H1 (cell line): ENCODE results near the gene OR2J2. TPM values are rescaled to one million over a fixed set of nuclear protein-coding genes. Genes with fewer than 3 reads are reported as not detected.

Source experiments
- CTCF ChIA-PET: fragments of 300-600 bp; sonication (Branson Sonifier 250); formaldehyde crosslinking; loops from one replicate; lab custom pipeline; 2021; ENCODE audit not compliant: partially characterized antibody; lab: Charles Lee
- POLR2A ChIA-PET: fragments of 300-600 bp; sonication (Branson Sonifier 250); formaldehyde crosslinking; loops from one replicate; lab custom pipeline; 2021; ENCODE audit warnings: inconsistent platforms; ENCODE audit not compliant: partially characterized antibody; lab: Charles Lee
- DNase-seq, 2 experiments: peaks; one replicate each; pipeline versions ENCODE4 v3.0.0 to v3.0.0-alpha.2; 2010 to 2022; ENCODE audit warnings: low spot score in 2 of 2, low read depth in 1 of 2, mixed read lengths in 1 of 2
- FAIRE-seq: peaks from 2 replicates; lab custom pipeline; 2011; peaks lifted over from hg19 to GRCh38; lab: Jason Lieb, UNC
- H2AFZ ChIP-seq: 2 replicates; pipeline ENCODE4 v1.8.1; 2012; ENCODE audit warnings: low read length, inconsistent platforms
- H2AK5ac ChIP-seq: 2 replicates; pipeline ENCODE4 v1.6.1; 2013; ENCODE audit warnings: low read depth, low read length
- H2BK120ac ChIP-seq: replicated peaks from 2 replicates; pipeline ENCODE3; 2013; ENCODE audit warnings: low read depth, low read length, inconsistent platforms
- H2BK12ac ChIP-seq: 2 replicates; pipeline ENCODE4 v1.6.1; 2013; ENCODE audit warnings: low read depth, low read length
- H2BK15ac ChIP-seq: 2 replicates; pipeline ENCODE4 v1.6.1; 2013; ENCODE audit warnings: low read length
- H2BK20ac ChIP-seq: 2 replicates; pipeline ENCODE4 v1.6.1; 2013; ENCODE audit warnings: low read length
- H2BK5ac ChIP-seq: 2 replicates; pipeline ENCODE4 v1.6.1; 2013; ENCODE audit warnings: low read depth, low read length
- H3K14ac ChIP-seq: 2 replicates; pipeline ENCODE4 v1.6.1; 2013; ENCODE audit warnings: inconsistent platforms; ENCODE audit not compliant: insufficient read length
- H3K18ac ChIP-seq: 2 replicates; pipeline ENCODE4 v1.6.1; 2013; ENCODE audit warnings: low read length; ENCODE audit errors: extremely low read depth
- H3K23ac ChIP-seq: 2 replicates; pipeline ENCODE4 v1.6.1; 2013; ENCODE audit warnings: inconsistent platforms; ENCODE audit not compliant: insufficient read length
- H3K23me2 ChIP-seq: 2 replicates; pipeline ENCODE4 v1.6.1; 2013; ENCODE audit warnings: low read depth, low read length
- H3K27ac ChIP-seq: 2 replicates; pipeline ENCODE4 v1.6.1; 2011; ENCODE audit warnings: low read depth, low read length, inconsistent platforms
- H3K27me3 ChIP-seq, 4 experiments: replicated peaks in 1 of 4; 1 replicate in 1 of 4; 2 replicates in 3 of 4; pipeline versions ENCODE4 v1.6.1 to v1.8.1; 2011 to 2013; ENCODE audit warnings: low read length in 3 of 4, mild to moderate bottlenecking in 3 of 4, inconsistent platforms in 2 of 4, mixed read lengths in 2 of 4, moderate library complexity in 1 of 4; ENCODE audit not compliant: control insufficient read depth in 3 of 4, insufficient read depth in 3 of 4; ENCODE audit errors: extremely low read depth in 1 of 4
- H3K36me3 ChIP-seq, 4 experiments: 2 replicates each; pipeline versions ENCODE4 v1.6.1 to v1.8.1; 2011 to 2013; ENCODE audit warnings: mild to moderate bottlenecking in 4 of 4, low read length in 3 of 4, moderate library complexity in 2 of 4, control low read depth in 1 of 4, inconsistent platforms in 1 of 4; ENCODE audit not compliant: insufficient read depth in 4 of 4, control insufficient read depth in 2 of 4
- H3K4ac ChIP-seq: replicated peaks from 2 replicates; pipeline ENCODE3; 2013; ENCODE audit warnings: low read length, low read depth, mixed read lengths, inconsistent platforms; ENCODE audit not compliant: insufficient read length
- H3K4me1 ChIP-seq, 4 experiments: replicated peaks in 1 of 4; 1 replicate in 1 of 4; 2 replicates in 3 of 4; pipeline versions ENCODE4 v1.6.1 to v1.8.1; 2011 to 2013; ENCODE audit warnings: low read length in 3 of 4, inconsistent platforms in 2 of 4, mixed read lengths in 1 of 4; ENCODE audit not compliant: insufficient read depth in 4 of 4, control insufficient read depth in 3 of 4
- H3K4me2 ChIP-seq, 2 experiments: 2 replicates each; pipeline versions ENCODE4 v1.6.1 to v1.8.1; 2011 to 2013; ENCODE audit warnings: low read depth in 2 of 2, low read length in 2 of 2, control low read depth in 1 of 2, inconsistent platforms in 1 of 2, mild to moderate bottlenecking in 1 of 2; ENCODE audit not compliant: insufficient read depth in 1 of 2
- H3K4me3 ChIP-seq, 4 experiments: fragments of 200-600, 300-600 bp in 1 of 4; sonication (generic), shearing (Covaris generic), sonication (Bioruptor Twin) in 1 of 4; 2 replicates each; pipeline versions ENCODE4 v1.5.1 to v1.8.1; 2011 to 2016; ENCODE audit warnings: low read length in 4 of 4, low read depth in 3 of 4, control low read depth in 2 of 4, inconsistent platforms in 2 of 4, mild to moderate bottlenecking in 2 of 4, mixed read lengths in 1 of 4, moderate library complexity in 1 of 4; ENCODE audit not compliant: insufficient read depth in 2 of 4; ENCODE audit errors: extremely low read depth in 1 of 4
- H3K56ac ChIP-seq: replicated peaks from 2 replicates; pipeline ENCODE3; 2013; ENCODE audit warnings: low read depth, mild to moderate bottlenecking, mixed read lengths, low read length, inconsistent platforms; ENCODE audit not compliant: insufficient read length
- H3K79me1 ChIP-seq: 2 replicates; pipeline ENCODE4 v1.6.1; 2013; ENCODE audit warnings: low read depth, low read length, control low read depth
- H3K79me2 ChIP-seq, 2 experiments: 2 replicates each; pipeline versions ENCODE4 v1.6.1 to v1.8.1; 2012 to 2013; ENCODE audit warnings: low read length in 2 of 2, mild to moderate bottlenecking in 2 of 2, inconsistent platforms in 1 of 2; ENCODE audit not compliant: insufficient read depth in 2 of 2, control insufficient read depth in 1 of 2
- H3K9ac ChIP-seq, 4 experiments: replicated peaks in 1 of 4; 1 replicate in 1 of 4; 2 replicates in 3 of 4; pipeline versions ENCODE4 v1.6.1 to v1.8.1; 2011 to 2013; ENCODE audit warnings: low read depth in 3 of 4, low read length in 3 of 4, control low read depth in 2 of 4, mild to moderate bottlenecking in 2 of 4, moderate library complexity in 2 of 4, inconsistent platforms in 1 of 4; ENCODE audit errors: extremely low read depth in 1 of 4
- H3K9me3 ChIP-seq, 2 experiments: 2 replicates each; pipeline versions ENCODE4 v1.6.1 to v1.8.1; 2012 to 2013; ENCODE audit warnings: mild to moderate bottlenecking in 2 of 2, moderate library complexity in 2 of 2, control low read depth in 1 of 2, inconsistent platforms in 1 of 2, low read depth in 1 of 2, low read length in 1 of 2, mixed read lengths in 1 of 2; ENCODE audit not compliant: insufficient read depth in 2 of 2
- H4K20me1 ChIP-seq, 2 experiments: replicated peaks in 1 of 2; 2 replicates each; pipeline versions ENCODE3 to v1.8.1; 2011 to 2013; ENCODE audit warnings: inconsistent platforms in 2 of 2, low read length in 2 of 2, mild to moderate bottlenecking in 1 of 2; ENCODE audit not compliant: insufficient read depth in 2 of 2, control insufficient read depth in 1 of 2
- H4K5ac ChIP-seq: 2 replicates; pipeline ENCODE4 v1.6.1; 2013; ENCODE audit warnings: low read length, low read depth, mixed read lengths, inconsistent platforms; ENCODE audit not compliant: insufficient read length
- H4K8ac ChIP-seq: 2 replicates; pipeline ENCODE4 v1.8.0; 2013; ENCODE audit warnings: mild to moderate bottlenecking, moderate library complexity, low read length, inconsistent platforms; ENCODE audit not compliant: insufficient read depth; ENCODE audit errors: extremely low read depth
- H4K91ac ChIP-seq: replicated peaks from 2 replicates; pipeline ENCODE3; 2013; ENCODE audit warnings: low read length, mixed read lengths, inconsistent platforms; ENCODE audit not compliant: insufficient read length
- BRCA1 ChIP-seq: IDR thresholded peaks from 2 replicates; pipeline ENCODE4 v1.6.1; 2012; ENCODE audit warnings: low read depth, low read length, improper control_type of control experiment
- EZH2 ChIP-seq: fragments of 200-600 bp; sonication (generic); IDR thresholded peaks from 2 replicates; pipeline ENCODE4 v1.7.1; 2012; ENCODE audit warnings: low read depth, mild to moderate bottlenecking, moderate library complexity, low read length, inconsistent platforms; ENCODE audit not compliant: severe bottlenecking
- FOSL1 ChIP-seq: IDR thresholded peaks from 2 replicates; pipeline ENCODE4 v1.6.1; 2011; ENCODE audit warnings: mild to moderate bottlenecking, low read depth, low read length, moderate library complexity; ENCODE audit not compliant: insufficient read depth
- KDM1A ChIP-seq: fragments of 200-600, 300-600 bp; sonication (generic); IDR thresholded peaks from 2 replicates; pipeline ENCODE4 v1.7.1; 2016; ENCODE audit warnings: mild to moderate bottlenecking, low read length, borderline replicate concordance
- KDM5A ChIP-seq: fragments of 200-600 bp; IDR thresholded peaks from 2 replicates; pipeline ENCODE4 v1.7.1; 2012; ENCODE audit warnings: mild to moderate bottlenecking, low read length, inconsistent platforms, mixed read lengths
- NANOG ChIP-seq: IDR thresholded peaks from 2 replicates; pipeline ENCODE4 v1.6.1; 2011; ENCODE audit warnings: low read length, low read depth, mild to moderate bottlenecking, inconsistent platforms; ENCODE audit not compliant: insufficient read depth, poor library complexity, severe bottlenecking
- POLR2AphosphoS5 ChIP-seq: IDR thresholded peaks from 2 replicates; pipeline ENCODE4 v1.6.1; 2011; ENCODE audit warnings: low read depth, low read length
- RXRA ChIP-seq: IDR thresholded peaks from 2 replicates; pipeline ENCODE4 v1.6.1; 2011; ENCODE audit warnings: low read depth, mild to moderate bottlenecking, low read length, moderate library complexity; ENCODE audit not compliant: insufficient read depth
- SP1 ChIP-seq: IDR thresholded peaks from 2 replicates; pipeline ENCODE4 v1.6.1; 2011; ENCODE audit warnings: low read depth, low read length
- TEAD4 ChIP-seq: IDR thresholded peaks from 2 replicates; pipeline ENCODE4 v1.6.1; 2012; ENCODE audit warnings: low read depth, low read length, inconsistent platforms, mixed read lengths
- YY1 ChIP-seq: IDR thresholded peaks from 2 replicates; pipeline ENCODE4 v1.6.1; 2011; ENCODE audit warnings: low read depth, mild to moderate bottlenecking, low read length
- WGBS, 2 experiments: shearing (Covaris generic) in 1 of 2; methylation state at CpG; one replicate each; pipeline versions ENCODE4 v1.1.6 to v1.1.7; 2013 to 2015; ENCODE audit warnings: low lambda C conversion rate in 2 of 2, mixed read lengths in 2 of 2, inconsistent platforms in 1 of 2, low coverage in 1 of 2, missing lambda C conversion rate in 1 of 2; ENCODE audit not compliant: insufficient replicate concordance in 2 of 2, insufficient coverage in 1 of 2, insufficient read length in 1 of 2; ENCODE audit errors: extremely low coverage in 1 of 2, missing lambda C conversion rate in 1 of 2; 5-methylcytosine and 5-hydroxymethylcytosine counted together
- polyA plus RNA-seq, 7 experiments: library from polyadenylated mRNA; depleted of rRNA in 3 of 7; stranded (reverse) in 5 of 7; unstranded in 2 of 7; fragments of >200 nt in 5 of 7; fragments of 200-250 nt in 2 of 7; gene quantifications; 1 replicate in 5 of 7; 2 replicates in 1 of 7; 4 replicates in 1 of 7; pipeline versions ENCODE4 v1.2.1 to v1.2.3, GENCODE V29; 2011 to 2013; ENCODE audit warnings: missing spikeins in 2 of 7, mixed read lengths in 2 of 7
- total RNA-seq: library from RNA; stranded (reverse); fragmentation: NEBNext Ultra II Directional; extraction: Animal tissue kit (Norgen Biotek cat#: 25700); gene quantifications from 2 replicates; pipeline ENCODE4 v1.2.1, GENCODE V29; 2021
- TF ChIP-seq, protein P1 (sequence below): IDR thresholded peaks from 2 replicates; pipeline ENCODE4 v1.6.1; 2012; ENCODE audit warnings: low read length, inconsistent platforms

Gene OR2J2
- total and polyA plus RNA-seq, 2 of the 8 experiments (the other 6 are each of a cell fraction or from before 2014, with no cell fraction given) = not detected

DNA sequence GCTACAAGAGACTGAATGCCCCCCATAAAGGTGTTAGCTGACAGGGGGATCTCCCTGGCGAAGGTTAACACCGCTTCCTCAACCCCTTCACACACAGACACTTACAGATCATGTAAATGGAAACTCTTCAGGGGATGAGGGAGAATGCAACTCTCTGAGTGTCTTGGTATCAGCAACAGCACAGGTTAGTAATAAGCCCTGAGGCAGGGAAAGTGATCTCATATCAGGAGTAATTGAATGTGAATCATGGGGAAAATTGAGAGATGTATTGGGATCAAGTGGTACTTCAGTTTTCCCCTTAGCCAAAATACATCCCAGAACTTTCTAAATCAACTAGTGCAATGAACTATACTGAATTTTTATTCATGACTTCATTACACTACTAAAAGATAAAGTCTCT lies 39.0 kb upstream of the OR2J2 start:
- TF ChIP-seq SP1 (no peak), KDM5A (no peak), EZH2 (no peak), FOSL1 (no peak), NANOG (no peak), RXRA (no peak), POLR2AphosphoS5 (no peak), TEAD4 (no peak), KDM1A (no peak), BRCA1 (no peak), YY1 (no peak)
- TF ChIP-seq, protein P1, sequence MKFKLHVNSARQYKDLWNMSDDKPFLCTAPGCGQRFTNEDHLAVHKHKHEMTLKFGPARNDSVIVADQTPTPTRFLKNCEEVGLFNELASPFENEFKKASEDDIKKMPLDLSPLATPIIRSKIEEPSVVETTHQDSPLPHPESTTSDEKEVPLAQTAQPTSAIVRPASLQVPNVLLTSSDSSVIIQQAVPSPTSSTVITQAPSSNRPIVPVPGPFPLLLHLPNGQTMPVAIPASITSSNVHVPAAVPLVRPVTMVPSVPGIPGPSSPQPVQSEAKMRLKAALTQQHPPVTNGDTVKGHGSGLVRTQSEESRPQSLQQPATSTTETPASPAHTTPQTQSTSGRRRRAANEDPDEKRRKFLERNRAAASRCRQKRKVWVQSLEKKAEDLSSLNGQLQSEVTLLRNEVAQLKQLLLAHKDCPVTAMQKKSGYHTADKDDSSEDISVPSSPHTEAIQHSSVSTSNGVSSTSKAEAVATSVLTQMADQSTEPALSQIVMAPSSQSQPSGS = no peak
- no peak overlapping the region for H4K5ac ChIP-seq
- 91% methylated on average over 2 of the region's 2 CpGs; no CpG with 5 or more reads in 1 of the 2 experiments for WGBS, 2 experiments
- H3K79me2 ChIP-seq = no peaks in the 10 kb centered on the region
- no peak overlapping the region for H2AK5ac ChIP-seq
- H3K4ac ChIP-seq = no peak overlapping the region
- H3K23ac ChIP-seq = no peak overlapping the region
- no peaks in the 10 kb centered on the region for H3K9me3 ChIP-seq
- ChIA-PET CTCF (no interaction called here), POLR2A (no interaction called here)
- H3K23me2 ChIP-seq = no peaks in the 10 kb centered on the region; the same call in 1 of the 2 replicates
- no peak overlapping the region for H2BK15ac ChIP-seq
- no peak overlapping the region for H3K9ac ChIP-seq
- H3K36me3 ChIP-seq = no peaks in the 10 kb centered on the region
- no peak overlapping the region for H3K14ac ChIP-seq
- H3K4me1 ChIP-seq = no peaks in the 10 kb centered on the region
- H3K4me2 ChIP-seq = no peak overlapping the region
- no peak overlapping the region for H3K27ac ChIP-seq
- no peaks in the 10 kb centered on the region for H3K27me3 ChIP-seq
- H3K56ac ChIP-seq = no peak overlapping the region
- H2BK120ac ChIP-seq = no peak overlapping the region
- DNase-seq (no peak), FAIRE-seq (no peak)
- H3K4me3 ChIP-seq = no peak overlapping the region
- H4K91ac ChIP-seq = no peak overlapping the region
- no peaks in the 10 kb centered on the region for H4K20me1 ChIP-seq
- no peak overlapping the region for H3K18ac ChIP-seq
- no peak overlapping the region for H2BK12ac ChIP-seq
- H2BK5ac ChIP-seq = no peak overlapping the region
- peak overlapping the region; percentile 51; the same call in 1 of the 2 replicates for H2AFZ ChIP-seq
- no peak overlapping the region for H2BK20ac ChIP-seq
- no peak overlapping the region for H4K8ac ChIP-seq
- H3K79me1 ChIP-seq = no peaks in the 10 kb centered on the region
